ENCODE measurements around the gene KRT81. TPM values are rescaled to one million over a fixed set of nuclear protein-coding genes. Genes with fewer than 3 reads are reported as not detected.

Gene KRT81
- total RNA-seq: not detected
- polyA plus RNA-seq: under 1 TPM in 2 of 3 donors, not detected in 1; 0.05 to 0.37 TPM
- long read RNA-seq, donor 1: 0 reads
- long read RNA-seq, donor 2: 0 reads

GRCh38 chr12:52291267-52291935, at the start of gene KRT81:
Gene KRT81 (minus strand): TSS chr12:52291534. CDS start chr12:52291465, 69 bp downstream.
- H3K4me1 ChIP-seq: peaks cover 0 to 4% (median 0%) of the 10 kb centered on the region in 6 donors
- H3K4me3 ChIP-seq: no peak within 1 kb of the TSS
- WGBS, 5 donors: 60 to 77% (median 68%) methylated on average over 5 to 24 of the region's 32 CpGs
- H3K36me3 ChIP-seq: no peaks in the 10 kb centered on the region
- intact Hi-C loops (cut with DNase I; ENCODE audit: low total_unique reads): no loop called here
- no peak within 1 kb of the TSS for H3K27ac ChIP-seq
- TF ChIP-seq POLR2AphosphoS5 (IDR thresholded peaks at IDR 0.05) (no peak), POLR2A (IDR thresholded peaks at IDR 0.05) (no peak)
- peak; percentile 31 for DNase-seq
- H3K27me3 ChIP-seq (replicated peaks in 1 of 7): peaks cover 0 to 16% (median 0%) of the 10 kb centered on the region in 7 donors
- H3K9me3 ChIP-seq: no peaks in the 10 kb centered on the region

- no peak overlapping the region for H3K27ac ChIP-seq
- intact Hi-C loops (cut with DNase I; ENCODE audit: low total_unique reads): no loop called here
- no peaks in the 10 kb centered on the region for H3K36me3 ChIP-seq
- peaks cover 0 to 22% (median 0%) of the 10 kb centered on the region in 7 donors for H3K27me3 ChIP-seq (replicated peaks in 1 of 7)
- H3K9me3 ChIP-seq: peaks cover 0 to 23% (median 12%) of the 10 kb centered on the region in 8 donors
- TF ChIP-seq CTCF (IDR thresholded peaks at IDR 0.05 in 8 of 11, conservative IDR thresholded peaks at IDR 0.05 in 3 of 11) (no peak), POLR2A (IDR thresholded peaks at IDR 0.05) (no peak), POLR2AphosphoS5 (IDR thresholded peaks at IDR 0.05) (no peak)
- no peak for DNase-seq
- WGBS, 5 donors: 73 to 81% (median 77%) methylated on average over 10 of the region's 10 CpGs
- H3K4me1 ChIP-seq: no peaks in the 10 kb centered on the region
- H3K4me3 ChIP-seq: no peak overlapping the region
These were observed 47.1 kb upstream of the KRT81 start for GRCh38 chr12:52338241-52338960.

- Histone ChIP-seq H3K4me1 (no peaks in the 10 kb centered on the region), H3K27ac (no peak overlapping the region), H3K4me3 (no peak overlapping the region), H3K9me3 (peaks cover 0 to 20% (median 12%) of the 10 kb centered on the region in 8 donors), H3K27me3 (replicated peaks in 1 of 7) (peaks cover 0 to 25% (median 0%) of the 10 kb centered on the region in 7 donors), H3K36me3 (no peaks in the 10 kb centered on the region)
- TF ChIP-seq POLR2A (IDR thresholded peaks at IDR 0.05) (no peak), POLR2AphosphoS5 (IDR thresholded peaks at IDR 0.05) (no peak)
- DNase-seq: no peak
- intact Hi-C loops (cut with DNase I; ENCODE audit: low total_unique reads): no loop called here
- 50 to 56% (median 54%) methylated on average over 1 of the region's 1 CpG for WGBS, 5 donors
These were observed 45.7 kb upstream of the KRT81 start for GRCh38 chr12:52337054-52337453.

- H3K27me3 ChIP-seq (replicated peaks in 1 of 7): peaks cover 0 to 28% (median 0%) of the 10 kb centered on the region in 7 donors
- H3K27ac ChIP-seq: no peak overlapping the region
- H3K9me3 ChIP-seq: peaks cover 0 to 20% (median 12%) of the 10 kb centered on the region in 8 donors
- intact Hi-C loops (cut with DNase I; ENCODE audit: low total_unique reads): no loop called here
- no peaks in the 10 kb centered on the region for H3K36me3 ChIP-seq
- TF ChIP-seq POLR2A (IDR thresholded peaks at IDR 0.05): no peak
- TF ChIP-seq POLR2AphosphoS5 (IDR thresholded peaks at IDR 0.05): no peak
- no peak for TF ChIP-seq CTCF (IDR thresholded peaks at IDR 0.05 in 8 of 11, conservative IDR thresholded peaks at IDR 0.05 in 3 of 11)
- no peak for DNase-seq
- no peak overlapping the region for H3K4me3 ChIP-seq
- WGBS, 5 donors: 64 to 80% (median 70%) methylated on average over 2 of the region's 2 CpGs
- no peaks in the 10 kb centered on the region for H3K4me1 ChIP-seq
These were observed 45.3 kb upstream of the KRT81 start for GRCh38 chr12:52336641-52337040.

Measured in spleen (tissue), 13 donors.